SK-N-SH treated with all-trans-retinoic acid at 6 μM for 48 hours (cell line): Measurements from ENCODE around the gene ADGRV1.

ENCODE experiments used
- ATAC-seq: fragments of 200-7000 bp; cut with Tn5 transposase; 3 replicates; pipeline ENCODE4 v1.9.1; 2020; ENCODE audit warnings: mild to moderate bottlenecking, moderate library complexity
- ARNTL ChIP-seq: fragments of 450-650 bp; formaldehyde crosslinking; IDR thresholded peaks from 2 replicates; pipeline ENCODE4 v1.5.0; 2020; ENCODE audit warnings: low read depth, mild to moderate bottlenecking, moderate library complexity, borderline replicate concordance
- BACH2 ChIP-seq: fragments of 250-450 bp; sonication (Bioruptor Pico); IDR thresholded peaks from 2 replicates; pipeline ENCODE4 v1.9.0; 2021; ENCODE audit warnings: mild to moderate bottlenecking, borderline replicate concordance
- CREB5 ChIP-seq: fragments of 250-450 bp; sonication (Bioruptor Pico); IDR thresholded peaks from 2 replicates; pipeline ENCODE4 v1.5.1; 2020; ENCODE audit warnings: low read depth, mild to moderate bottlenecking, moderate library complexity
- CSDC2 ChIP-seq: fragments of 250-450 bp; sonication (Bioruptor Pico); IDR thresholded peaks from 2 replicates; pipeline ENCODE4 v1.5.0; 2020; ENCODE audit warnings: mild to moderate bottlenecking, moderate library complexity
- CSRNP3 ChIP-seq: fragments of 250-450 bp; sonication (Bioruptor Pico); IDR thresholded peaks from 2 replicates; pipeline ENCODE4 v1.5.1; 2021; ENCODE audit warnings: mild to moderate bottlenecking, moderate library complexity
- GLIS3 ChIP-seq: fragments of 250-450 bp; sonication (Bioruptor Pico); IDR thresholded peaks from 2 replicates; pipeline ENCODE4 v1.5.0; 2020; ENCODE audit warnings: mild to moderate bottlenecking, moderate library complexity
- ISL1 ChIP-seq: fragments of 250-450 bp; sonication (Bioruptor Pico); IDR thresholded peaks from 2 replicates; pipeline ENCODE4 v2.1.2; 2022; ENCODE audit warnings: mild to moderate bottlenecking, moderate library complexity
- OSR1 ChIP-seq: fragments of 250-450 bp; sonication (Bioruptor Pico); IDR thresholded peaks from 2 replicates; pipeline ENCODE4 v1.8.0; 2022; ENCODE audit warnings: moderate library complexity, mild to moderate bottlenecking, inconsistent platforms
- PATZ1 ChIP-seq: fragments of 250-450 bp; sonication (Bioruptor Pico); IDR thresholded peaks from 2 replicates; pipeline ENCODE4 v1.8.0; 2020; ENCODE audit warnings: mild to moderate bottlenecking, moderate library complexity, borderline replicate concordance
- POU6F1 ChIP-seq: fragments of 250-450 bp; sonication (Bioruptor Pico); IDR thresholded peaks from 2 replicates; pipeline ENCODE4 v1.8.0; 2021; ENCODE audit warnings: low read depth, mild to moderate bottlenecking, moderate library complexity, borderline replicate concordance
- RARB ChIP-seq: fragments of 250-450 bp; sonication (Bioruptor Pico); IDR thresholded peaks from 2 replicates; pipeline ENCODE4 v1.8.0; 2021; ENCODE audit warnings: mild to moderate bottlenecking, moderate library complexity
- SNAI2 ChIP-seq: fragments of 250-450 bp; sonication (Bioruptor Pico); IDR thresholded peaks from 2 replicates; pipeline ENCODE4 v1.5.0; 2020; ENCODE audit warnings: mild to moderate bottlenecking, moderate library complexity
- TCF4 ChIP-seq: fragments of 250-450 bp; sonication (Bioruptor Pico); IDR thresholded peaks from 2 replicates; pipeline ENCODE4 v1.8.0; 2021; ENCODE audit warnings: mild to moderate bottlenecking, moderate library complexity, borderline replicate concordance
- TOX ChIP-seq: fragments of 250-450 bp; sonication (Bioruptor Pico); IDR thresholded peaks from 2 replicates; pipeline ENCODE4 v1.8.0; 2021; ENCODE audit warnings: mild to moderate bottlenecking, moderate library complexity, borderline replicate concordance
- ZC3H10 ChIP-seq: fragments of 250-450 bp; sonication (Bioruptor Pico); IDR thresholded peaks from 2 replicates; pipeline ENCODE4 v1.5.1; 2021; ENCODE audit warnings: mild to moderate bottlenecking, moderate library complexity
- ZFP3 ChIP-seq: fragments of 250-450 bp; sonication (Bioruptor Pico); IDR thresholded peaks from 2 replicates; pipeline ENCODE4 v1.5.0; 2020; ENCODE audit warnings: mild to moderate bottlenecking, moderate library complexity
- ZFP30 ChIP-seq: fragments of 450-650 bp; formaldehyde crosslinking; IDR thresholded peaks from 2 replicates; pipeline ENCODE4 v1.5.0; 2022; ENCODE audit warnings: mild to moderate bottlenecking, moderate library complexity
- ZNF565 ChIP-seq: fragments of 450-650 bp; formaldehyde crosslinking; conservative IDR thresholded peaks from 2 replicates; pipeline ENCODE4 v1.5.0; 2020; ENCODE audit warnings: low read depth, mild to moderate bottlenecking, moderate library complexity
- ZNF70 ChIP-seq: fragments of 450-650 bp; formaldehyde crosslinking; IDR thresholded peaks from 2 replicates; pipeline ENCODE4 v1.5.0; 2020; ENCODE audit warnings: mild to moderate bottlenecking, moderate library complexity
- ZNF8 ChIP-seq: fragments of 450-650 bp; formaldehyde crosslinking; IDR thresholded peaks from 2 replicates; pipeline ENCODE4 v1.5.0; 2020; ENCODE audit warnings: mild to moderate bottlenecking, moderate library complexity

ADGRV1 gene

GRCh38 chr5:90533794-90534193 is 24.8 kb upstream of the ADGRV1 start:
- TF ChIP-seq CREB5 (CRISPR knock-in tag) (no peak), SNAI2 (CRISPR knock-in tag) (no peak), ZFP3 (no peak), ZNF70 (no peak), ZC3H10 (CRISPR knock-in tag) (no peak), PATZ1 (CRISPR knock-in tag) (no peak), ISL1 (CRISPR knock-in tag) (no peak), CSDC2 (no peak), CSRNP3 (no peak), ZNF8 (CRISPR knock-in tag) (no peak), POU6F1 (no peak), GLIS3 (no peak), OSR1 (no peak)
- TF ChIP-seq, all 23 proteins: peak for 0
- ATAC-seq, result no peak

GRCh38 chr5:90534922-90535321 is 23.7 kb upstream of the ADGRV1 start:
- no peak for ATAC-seq

More at GRCh38 chr5:90534922-90535321, 23.7 kb upstream of the ADGRV1 start:
- no peak for TF ChIP-seq ZNF8 (CRISPR knock-in tag)
- no peak for TF ChIP-seq GLIS3
- no peak for TF ChIP-seq SNAI2 (CRISPR knock-in tag)
- TF ChIP-seq PATZ1 (CRISPR knock-in tag), result no peak
- no peak for TF ChIP-seq POU6F1
- no peak for TF ChIP-seq CREB5 (CRISPR knock-in tag)
- TF ChIP-seq BACH2 (CRISPR knock-in tag), result no peak
- TF ChIP-seq CSDC2, result no peak
- TF ChIP-seq CSRNP3, result no peak
- TF ChIP-seq ISL1 (CRISPR knock-in tag), result no peak
- TF ChIP-seq ZNF565, result no peak
- no peak for TF ChIP-seq RARB (CRISPR knock-in tag)
- no peak for TF ChIP-seq TCF4 (CRISPR knock-in tag)
- no peak for TF ChIP-seq ZFP3
- TF ChIP-seq ZC3H10 (CRISPR knock-in tag), result no peak
- no peak for TF ChIP-seq ARNTL (CRISPR knock-in tag)
- no peak for TF ChIP-seq TOX (CRISPR knock-in tag)
- no peak for TF ChIP-seq ZFP30 (CRISPR knock-in tag)
- no peak for TF ChIP-seq OSR1
- no peak for TF ChIP-seq ZNF70
